Measurements from ENCODE around the gene ANO6. TPM values are rescaled to one million over a fixed set of nuclear protein-coding genes. Genes with fewer than 3 reads are reported as not detected.

Gene ANO6
- total RNA-seq, 2 donors from 2014 or later, result 10.3 to 15.4 TPM

DNA sequence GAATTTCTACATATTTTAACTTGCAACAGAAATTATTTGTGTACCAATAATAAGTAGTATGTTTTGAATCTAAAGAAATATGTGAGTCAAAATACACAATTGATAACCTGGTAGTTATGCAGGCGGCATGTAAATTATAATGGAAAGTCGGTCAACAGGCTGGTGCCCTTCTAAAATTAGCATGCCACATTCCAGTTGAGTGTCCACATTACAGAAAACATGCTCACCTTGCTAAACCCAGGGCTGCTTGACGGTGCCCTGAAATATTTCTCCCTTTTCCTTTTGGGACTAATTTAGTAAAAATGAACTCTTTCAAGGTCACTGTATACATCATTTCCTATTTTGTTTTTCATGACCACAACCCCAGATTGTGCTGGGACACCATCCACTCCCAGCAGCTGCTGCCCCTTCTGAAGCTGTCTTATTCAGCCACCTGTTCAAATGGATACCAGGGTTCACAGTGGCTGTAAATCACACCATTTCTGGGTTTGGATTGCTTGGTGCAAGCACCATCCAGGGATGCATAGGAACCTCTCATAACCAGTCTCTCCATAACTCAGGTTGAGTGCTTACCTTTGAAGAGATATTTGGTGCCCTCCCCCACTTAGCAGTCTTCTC, 110.6 kb downstream of the ANO6 start:
- no peak for DNase-seq
- no peak for ATAC-seq
- intact Hi-C loops (cut with DNase I, micrococcal nuclease), result no loop called here

DNA sequence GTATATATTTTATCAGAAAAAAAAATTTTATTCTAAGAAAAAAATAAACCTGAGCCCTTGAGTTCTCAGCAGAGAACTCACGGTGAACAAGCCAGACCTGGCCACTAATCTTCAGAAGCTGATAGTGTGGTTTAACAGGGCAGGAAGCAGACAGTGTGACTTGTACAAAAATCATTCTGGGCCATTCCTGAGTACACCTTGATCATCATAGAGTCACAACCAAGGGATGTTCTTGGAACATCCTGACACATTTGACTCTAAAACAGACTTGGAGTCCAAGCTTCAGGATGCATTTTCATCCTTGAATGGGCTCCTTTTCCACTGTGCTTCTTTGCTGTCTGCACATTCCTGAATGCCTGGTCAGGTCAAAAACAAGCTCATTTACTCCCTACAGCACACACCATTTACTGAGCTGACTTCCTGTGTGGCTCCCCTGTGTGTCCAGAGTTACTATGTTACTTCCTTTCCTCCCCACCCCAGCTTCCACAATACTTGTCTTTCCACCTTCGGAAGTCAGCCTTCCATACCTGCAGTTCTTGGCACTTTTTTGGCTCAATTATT, 112.0 kb downstream of the ANO6 start:
- ATAC-seq, result no peak
- DNase-seq, result no peak
- intact Hi-C loops (cut with DNase I, micrococcal nuclease), result no loop called here

DNA sequence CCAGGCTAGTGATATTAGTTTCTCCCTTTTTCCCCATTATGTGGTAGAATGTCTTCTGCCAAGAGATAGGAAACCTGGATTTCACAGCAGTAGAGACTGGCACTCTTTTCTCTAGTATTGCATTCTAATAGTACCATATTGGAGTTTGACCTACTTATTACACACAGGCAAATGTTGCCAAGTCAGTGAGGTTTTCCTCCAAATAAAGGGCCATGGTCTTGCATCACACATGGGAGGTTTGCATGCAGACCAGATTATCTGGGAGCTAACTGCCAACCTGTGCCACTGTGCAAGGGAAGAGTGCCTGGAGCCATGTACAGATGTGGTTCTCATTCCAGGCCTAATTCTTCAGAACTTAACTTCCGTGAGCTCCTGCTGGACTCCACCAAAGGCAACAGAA, 113.3 kb downstream of the ANO6 start:
- DNase-seq (no peak), ATAC-seq (no peak)
- intact Hi-C loops (cut with DNase I, micrococcal nuclease), result no loop called here

- no peak for ATAC-seq
- DNase-seq, result no peak
- intact Hi-C loops (cut with DNase I, micrococcal nuclease), result no loop called here
These were observed 113.8 kb downstream of the ANO6 start for GRCh38 chr12:45329702-45330101.

- DNase-seq (no peak), ATAC-seq (no peak)
- intact Hi-C loops (cut with DNase I, micrococcal nuclease), result no loop called here
These were observed 115.7 kb downstream of the ANO6 start for GRCh38 chr12:45331552-45331951.

- ATAC-seq (no peak), DNase-seq (no peak)
- intact Hi-C loops (cut with DNase I, micrococcal nuclease), result no loop called here
These were observed 118.5 kb downstream of the ANO6 start for GRCh38 chr12:45334396-45334795.

DNA sequence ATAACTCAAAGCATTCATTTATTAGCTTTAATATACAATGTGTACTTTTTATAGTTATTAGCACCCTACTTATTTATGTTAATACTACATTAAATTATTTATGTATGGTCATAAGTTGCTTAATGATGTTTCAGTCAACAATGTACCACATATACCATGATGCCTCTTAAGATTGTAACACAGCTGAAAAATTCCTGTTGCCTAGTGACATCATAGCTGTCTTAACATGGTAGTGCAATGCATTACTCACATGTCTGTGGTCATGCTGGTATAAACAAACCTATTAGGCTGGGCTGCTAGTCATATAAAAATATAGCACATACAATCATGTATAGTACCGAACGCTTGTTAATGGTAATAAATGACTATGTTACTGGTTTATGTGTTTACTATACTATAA, 120.4 kb downstream of the ANO6 start:
- DNase-seq (no peak), ATAC-seq (no peak)
- intact Hi-C loops (cut with DNase I, micrococcal nuclease), result no loop called here

- intact Hi-C loops (cut with DNase I, micrococcal nuclease), result no loop called here
- ATAC-seq, result no peak
- no peak for DNase-seq
These were observed 121.1 kb downstream of the ANO6 start for GRCh38 chr12:45336762-45337596.

GRCh38 chr12:45337835-45338234, 121.9 kb downstream of the ANO6 start:
- intact Hi-C loops (cut with DNase I, micrococcal nuclease), result no loop called here
- ATAC-seq, result no peak
- DNase-seq, result no peak

- no peak for ATAC-seq
- intact Hi-C loops (cut with DNase I, micrococcal nuclease), result no loop called here
- DNase-seq, result no peak
These were observed 122.4 kb downstream of the ANO6 start for GRCh38 chr12:45338272-45338671.

DNA sequence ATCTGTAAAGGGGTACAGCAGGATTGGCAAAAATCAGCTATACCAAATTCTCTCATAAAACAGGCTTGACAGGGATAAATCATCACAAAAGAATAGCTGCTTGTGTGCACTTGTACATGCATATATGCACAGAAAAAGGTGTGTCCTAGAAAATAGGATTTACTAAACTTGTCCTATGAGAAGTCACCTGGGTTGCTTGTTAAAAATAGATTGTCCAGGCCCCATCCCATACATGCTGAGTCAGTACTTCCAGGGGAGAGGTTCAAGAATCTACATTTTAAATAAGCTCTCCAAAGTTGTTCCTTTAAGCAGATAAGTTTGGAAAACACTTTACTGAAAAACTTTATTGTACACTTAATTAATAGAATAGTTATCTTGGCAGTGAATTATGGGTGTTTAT, 123.1 kb downstream of the ANO6 start:
- intact Hi-C loops (cut with DNase I, micrococcal nuclease), result no loop called here
- no peak for ATAC-seq
- DNase-seq, result no peak

DNA sequence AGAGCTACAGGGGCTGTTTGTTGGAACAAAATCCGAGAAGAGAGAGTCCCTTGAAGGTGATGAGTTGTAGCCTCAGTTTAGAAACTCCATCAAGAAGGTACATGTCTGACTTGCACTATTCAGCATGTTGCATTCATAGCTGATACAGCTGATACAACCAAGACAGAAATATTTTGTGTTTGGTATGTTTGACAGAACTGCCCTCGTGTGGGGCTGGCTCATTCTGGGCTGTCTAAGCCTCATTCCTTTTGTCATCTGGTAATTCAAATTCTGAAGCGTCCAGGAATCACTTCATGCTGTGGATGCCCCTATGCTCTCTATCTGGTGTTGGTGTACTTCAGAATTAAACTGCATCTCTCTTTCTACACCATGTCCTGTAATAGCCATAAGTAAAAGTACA, 126.3 kb downstream of the ANO6 start:
- intact Hi-C loops (cut with DNase I, micrococcal nuclease), result no loop called here
- DNase-seq, result no peak
- no peak for ATAC-seq

DNA sequence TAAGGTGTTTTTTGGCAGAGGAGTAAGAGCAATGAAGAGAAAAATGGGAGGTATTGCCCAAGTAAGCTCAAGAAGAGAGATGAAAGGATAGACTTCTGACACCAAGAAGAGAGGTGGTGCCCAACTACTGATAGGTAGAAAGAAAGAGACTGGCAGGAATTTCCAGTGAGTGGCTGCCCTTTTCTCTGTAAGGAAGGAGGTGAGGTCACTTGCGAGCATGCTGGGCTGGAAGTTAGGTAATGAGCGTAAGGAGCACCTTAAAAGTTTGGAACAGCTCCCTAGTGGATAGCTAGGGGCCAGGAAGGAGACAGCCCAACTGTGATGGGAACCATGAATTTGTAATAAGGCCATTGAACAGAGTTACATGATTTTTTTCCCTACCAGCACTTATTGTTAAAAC, 127.0 kb downstream of the ANO6 start:
- no peak for ATAC-seq
- DNase-seq, result no peak
- intact Hi-C loops (cut with DNase I, micrococcal nuclease), result no loop called here

GRCh38 chr12:45343269-45344051, 127.6 kb downstream of the ANO6 start:
- DNase-seq, result no peak
- intact Hi-C loops (cut with DNase I, micrococcal nuclease), result no loop called here
- no peak for ATAC-seq

GRCh38 chr12:45348311-45348710, 132.4 kb downstream of the ANO6 start:
- ATAC-seq (no peak), DNase-seq (no peak)
- intact Hi-C loops (cut with DNase I, micrococcal nuclease), result no loop called here

DNA sequence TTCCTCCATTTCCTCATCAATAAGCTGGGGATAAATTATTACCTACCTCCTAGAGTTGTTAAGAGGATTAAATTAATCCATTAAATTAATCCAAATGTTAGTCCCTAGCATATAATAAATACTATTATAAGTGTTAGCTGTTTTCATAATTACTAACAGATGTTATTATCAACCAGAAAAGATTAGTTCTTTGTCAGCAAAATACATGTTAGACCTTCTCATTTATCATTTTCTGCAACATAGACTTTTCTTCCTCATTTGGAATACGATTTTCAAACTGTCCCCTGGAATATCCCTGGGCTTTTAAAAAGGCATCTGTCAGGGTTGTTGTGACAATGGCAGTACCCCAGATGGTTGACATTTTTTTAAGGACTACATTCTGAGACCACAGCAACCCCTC, 133.1 kb downstream of the ANO6 start:
- DNase-seq (no peak), ATAC-seq (no peak)
- intact Hi-C loops (cut with DNase I, micrococcal nuclease), result no loop called here

DNA sequence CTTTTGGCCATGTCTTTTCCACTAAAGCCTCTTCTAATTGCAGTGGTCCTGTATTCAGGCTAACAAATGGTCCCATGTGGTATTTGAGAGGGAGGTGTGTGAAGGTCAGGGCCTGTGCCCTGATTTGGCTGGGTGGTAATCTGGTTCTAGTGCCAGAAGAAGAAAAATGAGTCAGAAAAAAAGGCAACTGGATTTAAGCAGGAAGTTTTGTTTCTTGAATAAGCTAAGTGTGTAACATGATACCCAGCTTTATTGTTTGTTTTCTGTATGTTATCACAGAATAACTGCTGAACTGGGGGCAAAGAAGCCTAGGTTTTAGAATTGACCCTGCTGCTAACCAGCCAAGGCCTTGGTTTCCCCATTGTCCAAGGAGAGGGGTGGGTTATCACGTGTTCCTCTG, 134.0 kb downstream of the ANO6 start:
- ATAC-seq (no peak), DNase-seq (no peak)
- intact Hi-C loops (cut with DNase I, micrococcal nuclease), result no loop called here

DNA sequence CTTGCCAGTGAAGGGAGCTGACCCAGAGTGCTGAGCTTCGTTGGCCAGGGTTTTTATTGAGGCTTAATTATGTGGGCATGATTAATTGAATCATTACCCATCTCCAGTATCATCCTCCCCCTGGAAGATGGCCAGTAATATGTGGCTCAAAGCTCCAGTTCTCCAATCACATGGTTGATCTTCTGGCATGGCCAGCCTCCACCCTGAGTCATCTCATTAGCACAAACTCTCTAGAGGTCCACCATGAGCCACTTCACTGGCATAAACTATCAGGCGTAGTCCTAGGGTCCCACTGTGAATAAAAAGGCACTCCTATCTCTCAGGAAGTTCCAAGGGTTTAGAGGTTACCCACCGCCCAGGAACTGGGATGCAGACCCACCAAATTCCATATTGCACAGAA, 135.0 kb downstream of the ANO6 start:
- intact Hi-C loops (cut with DNase I, micrococcal nuclease), result no loop called here
- no peak for ATAC-seq
- DNase-seq, result no peak

DNA sequence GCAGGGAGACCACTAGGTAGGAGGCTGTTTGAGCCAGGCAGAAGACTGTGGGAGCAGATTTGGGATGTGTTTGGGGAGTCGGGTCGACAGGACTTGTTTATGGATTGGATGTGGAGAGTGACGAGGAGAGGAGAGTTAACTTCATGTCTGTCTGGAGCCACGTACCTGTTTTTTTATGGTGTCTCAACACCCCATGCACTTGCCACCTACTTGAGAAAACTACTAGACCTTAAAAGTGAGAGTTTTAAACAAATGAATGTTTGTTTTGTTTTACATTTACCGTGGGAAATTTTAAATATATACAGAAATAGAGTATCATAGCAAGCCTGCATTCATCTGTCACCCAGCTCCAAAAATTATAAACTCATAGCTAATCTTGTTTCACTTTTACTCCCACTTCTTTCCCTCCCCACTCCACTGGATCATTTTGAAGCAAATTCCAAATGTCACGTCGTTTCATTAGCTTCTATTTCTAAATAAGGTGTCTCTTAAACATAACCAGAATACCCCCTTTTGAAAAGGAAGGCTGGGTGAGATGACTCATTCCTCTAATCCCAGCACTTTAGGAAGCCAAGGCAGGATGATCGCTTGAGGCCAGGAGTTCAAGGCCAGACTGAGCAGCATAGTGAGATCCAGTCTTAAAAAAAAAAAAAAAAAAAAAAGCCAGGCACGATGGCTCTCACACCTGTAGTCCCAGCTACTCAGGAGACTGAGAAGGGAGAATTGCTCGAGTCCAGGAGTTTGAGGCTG, 136.2 kb downstream of the ANO6 start:
- intact Hi-C loops (cut with DNase I, micrococcal nuclease), result no loop called here
- DNase-seq (no peak), ATAC-seq (no peak)
